GM19240 (cell line): ENCODE data around the gene RBM11.

Source experiments
- DNase-seq: peaks from one replicate; pipeline ENCODE4 v3.0.0; 2011; ENCODE audit warnings: low spot score; ENCODE audit not compliant: insufficient read length

The RBM11 gene

DNA sequence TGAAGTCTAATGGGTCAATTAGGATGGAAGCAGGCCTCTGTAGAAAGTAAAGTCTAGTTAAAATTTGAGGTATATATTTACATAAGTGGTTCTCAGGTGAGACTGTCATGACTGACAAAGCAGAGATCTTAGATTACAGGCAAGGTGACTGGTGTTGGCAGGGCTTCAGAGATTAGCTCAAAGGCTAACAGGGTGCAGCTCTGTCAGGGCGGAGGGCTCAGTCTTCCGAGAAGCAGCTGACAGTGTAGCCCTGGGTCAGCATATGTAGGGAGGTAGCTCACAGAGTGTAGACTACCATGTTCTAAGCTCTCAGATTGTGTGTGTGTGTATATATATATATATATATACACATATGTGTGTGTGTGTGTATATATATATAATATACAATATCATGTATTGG lies 54.7 kb downstream of the RBM11 start:
- DNase-seq: no peak

DNA sequence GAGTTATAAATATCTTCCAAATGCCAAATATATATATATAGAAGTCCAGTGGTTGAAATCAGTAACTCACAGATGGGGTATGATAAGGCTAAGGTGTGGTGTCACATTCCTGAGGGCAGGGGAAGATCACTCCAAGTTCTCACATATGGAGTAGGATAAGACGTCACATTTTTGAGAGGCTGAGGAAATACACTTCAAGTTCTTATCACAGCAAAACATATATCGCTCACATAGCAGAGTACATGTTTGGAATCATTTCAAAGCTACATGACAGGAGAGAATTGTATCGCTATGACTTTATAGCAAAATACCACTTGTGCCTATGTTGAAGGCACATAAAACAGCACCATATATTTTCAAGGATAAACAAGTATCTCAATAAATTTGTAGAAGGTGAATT lies 55.1 kb downstream of the RBM11 start:
- DNase-seq: no peak

DNA sequence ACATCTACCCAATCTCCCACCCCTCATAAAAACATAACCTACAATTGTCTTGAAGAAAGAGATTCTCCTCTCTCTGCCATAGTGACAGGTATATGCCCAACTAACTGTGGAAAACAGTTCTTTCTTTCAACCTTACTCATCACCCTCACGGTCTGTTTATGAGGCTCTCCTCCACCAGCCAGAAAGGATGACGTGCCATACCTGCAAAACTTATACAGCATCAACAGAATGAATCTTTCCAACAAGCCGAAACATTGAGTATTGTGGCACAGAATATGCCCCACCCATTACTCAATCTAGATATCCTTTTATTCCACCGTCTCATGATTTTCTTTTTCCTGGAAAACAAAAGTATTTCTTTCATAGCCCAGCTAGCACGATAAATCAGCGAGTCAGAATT lies 55.7 kb downstream of the RBM11 start:
- DNase-seq: no peak

DNA sequence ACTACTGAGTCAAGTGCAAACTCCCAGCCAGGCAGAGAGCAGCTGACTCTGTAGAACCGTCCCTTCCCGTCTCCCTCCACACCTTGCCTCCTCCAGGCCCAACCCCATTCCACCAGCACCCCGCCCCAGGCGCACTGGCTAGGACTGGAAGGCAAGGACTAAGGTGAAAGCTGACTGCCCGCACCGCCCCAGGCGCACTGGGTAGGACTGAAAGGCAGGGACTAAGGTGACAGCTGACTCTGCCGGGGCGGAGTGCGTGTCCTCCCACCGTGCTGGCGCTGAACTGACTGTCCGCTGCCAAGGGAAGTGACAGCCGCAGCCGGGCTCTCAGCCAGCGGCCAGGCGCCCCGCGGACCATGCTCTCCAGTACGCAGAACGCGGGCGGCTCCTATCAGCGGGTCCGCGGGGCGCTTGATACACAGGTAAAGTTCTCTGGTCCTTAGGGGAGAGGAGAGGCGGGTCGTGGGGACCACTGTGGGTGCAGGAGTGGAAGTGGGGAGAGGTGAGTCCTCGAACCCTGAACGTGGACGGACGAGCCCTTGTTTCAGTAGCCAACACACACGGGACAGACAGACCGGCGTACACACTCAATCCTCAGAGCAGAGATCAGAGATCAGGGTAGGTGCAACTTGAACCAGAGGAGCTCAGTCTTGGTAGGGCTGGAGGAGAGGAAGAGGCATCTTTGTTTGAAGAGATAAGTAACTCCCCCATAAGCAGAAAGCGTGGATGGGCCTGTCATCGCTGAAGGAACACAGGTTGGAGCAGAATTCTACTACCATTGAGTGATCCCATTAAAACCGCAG lies 58.0 kb downstream of the RBM11 start:
- no peak for DNase-seq

DNA sequence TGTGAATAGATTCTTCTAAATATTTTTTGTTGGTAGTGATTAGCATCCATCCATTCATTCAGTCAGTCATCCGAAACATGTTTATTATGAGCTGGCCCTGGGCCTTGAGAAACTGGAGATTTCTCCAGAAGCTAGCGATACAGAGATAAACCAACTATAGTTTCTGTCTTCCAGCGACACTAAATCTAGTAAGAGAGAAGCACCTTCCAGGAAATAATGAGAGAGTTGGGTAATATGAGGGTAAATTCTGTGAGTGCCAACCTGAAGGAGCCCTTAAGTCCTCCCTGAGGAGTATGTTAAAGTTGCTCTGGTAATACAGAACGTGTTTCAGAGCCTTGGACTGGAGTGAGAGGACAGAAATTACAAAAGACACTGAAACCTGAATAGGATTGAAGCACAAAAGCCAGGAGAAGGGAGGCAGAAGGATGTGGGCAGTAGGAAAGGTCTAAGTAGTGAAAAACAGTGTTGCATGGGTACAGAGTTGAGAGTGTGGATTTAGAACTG lies 59.8 kb downstream of the RBM11 start:
- DNase-seq: no peak
